ENCODE results near the gene PTPRU. TPM values are rescaled to one million over a fixed set of nuclear protein-coding genes. Genes with fewer than 3 reads are reported as not detected.
"Not testable (repeated sequence)": the region's sequence is repeated elsewhere in the genome, so short reads cannot be mapped to it uniquely, and the experiment has no call there.

The PTPRU gene
- total RNA-seq, 2 experiments from 2014 or later: 0.16 to 0.56 TPM

- CTCF ChIA-PET: no interaction called here
Measured at GRCh38 chr1:29310616-29311180, 74.4 kb downstream of the PTPRU start.

GRCh38 chr1:29311352-29312030 is 75.2 kb downstream of the PTPRU start:
- POLR2A ChIA-PET: no interaction called here
- no peak for DNase-seq
- Mint-ChIP-seq H3K36me3 (ENCODE audit: low read depth) (no peaks in the 10 kb centered on the region), H3K4me3 (no peak overlapping the region), H3K4me1 (ENCODE audit: low read depth) (no peaks in the 10 kb centered on the region), H3K27me3 (no peaks in the 10 kb centered on the region), H3K9me3 (no peaks in the 10 kb centered on the region), H3K27ac (no peak overlapping the region)
- ATAC-seq (ENCODE audit: poor library complexity): no peak
- no peaks in the 10 kb centered on the region for H3K4me1 ChIP-seq (ENCODE audit: insufficient read depth, low read length)
- no peak for TF ChIP-seq CTCF (IDR thresholded peaks at IDR 0.05)
- CTCF ChIA-PET: no interaction called here
- no peaks in the 10 kb centered on the region for H3K27me3 ChIP-seq (ENCODE audit: control insufficient read depth in 1 of 2, insufficient read depth in 2 of 2, low read length in 2 of 2)
- no peak overlapping the region for H3K4me3 ChIP-seq (ENCODE audit: low read length)
- intact Hi-C loops (cut with DNase I, micrococcal nuclease): no loop called here
- H3K27ac ChIP-seq (ENCODE audit: low read depth in 1 of 2, low read length in 2 of 2): no peak overlapping the region
- H3K9me3 ChIP-seq (ENCODE audit: control insufficient read depth in 1 of 2, insufficient read depth in 1 of 2, low read length in 2 of 2): no peaks in the 10 kb centered on the region
- H3K36me3 ChIP-seq (ENCODE audit: insufficient read depth, low read length): no peaks in the 10 kb centered on the region

More at GRCh38 chr1:29310616-29311180, 74.4 kb downstream of the PTPRU start:
- no peak overlapping the region for H3K4me3 Mint-ChIP-seq
- no peaks in the 10 kb centered on the region for H3K36me3 ChIP-seq (ENCODE audit: insufficient read depth, low read length)
- H3K4me1 ChIP-seq (ENCODE audit: insufficient read depth, low read length): no peaks in the 10 kb centered on the region
- no peaks in the 10 kb centered on the region for H3K36me3 Mint-ChIP-seq (ENCODE audit: low read depth)
- no peaks in the 10 kb centered on the region for H3K27me3 Mint-ChIP-seq
- POLR2A ChIA-PET: no interaction called here
- no peaks in the 10 kb centered on the region for H3K27me3 ChIP-seq (ENCODE audit: control insufficient read depth in 1 of 2, insufficient read depth in 2 of 2, low read length in 2 of 2)
- no peak overlapping the region for H3K27ac ChIP-seq (ENCODE audit: low read depth in 1 of 2, low read length in 2 of 2)
- H3K27ac Mint-ChIP-seq: no peak overlapping the region
- H3K4me3 ChIP-seq (ENCODE audit: low read length): no peak overlapping the region
- TF ChIP-seq CTCF (IDR thresholded peaks at IDR 0.05): no peak
- H3K9me3 ChIP-seq (ENCODE audit: control insufficient read depth in 1 of 2, insufficient read depth in 1 of 2, low read length in 2 of 2): no peaks in the 10 kb centered on the region
- no peaks in the 10 kb centered on the region for H3K4me1 Mint-ChIP-seq (ENCODE audit: low read depth)
- DNase-seq: no peak
- ATAC-seq (ENCODE audit: poor library complexity): no peak
- intact Hi-C loops (cut with DNase I, micrococcal nuclease): no loop called here
- H3K9me3 Mint-ChIP-seq: no peaks in the 10 kb centered on the region

GRCh38 chr1:29312469-29313461 is 76.4 kb downstream of the PTPRU start:
- DNase-seq: no peak
- Histone ChIP-seq H3K27ac (ENCODE audit: low read depth in 1 of 2, low read length in 2 of 2) (no peak overlapping the region), H3K4me1 (ENCODE audit: insufficient read depth, low read length) (no peaks in the 10 kb centered on the region), H3K27me3 (ENCODE audit: control insufficient read depth in 1 of 2, insufficient read depth in 2 of 2, low read length in 2 of 2) (no peaks in the 10 kb centered on the region), H3K9me3 (ENCODE audit: control insufficient read depth in 1 of 2, insufficient read depth in 1 of 2, low read length in 2 of 2) (no peaks in the 10 kb centered on the region), H3K4me3 (ENCODE audit: low read length) (no peak overlapping the region), H3K36me3 (ENCODE audit: insufficient read depth, low read length) (no peaks in the 10 kb centered on the region)
- no peak for ATAC-seq (ENCODE audit: poor library complexity)
- H3K27ac Mint-ChIP-seq: no peak overlapping the region
- ChIA-PET POLR2A (no interaction called here), CTCF (no interaction called here)
- no peak overlapping the region for H3K4me3 Mint-ChIP-seq
- H3K36me3 Mint-ChIP-seq (ENCODE audit: low read depth): no peaks in the 10 kb centered on the region
- no peaks in the 10 kb centered on the region for H3K27me3 Mint-ChIP-seq
- intact Hi-C loops (cut with DNase I, micrococcal nuclease): no loop called here
- TF ChIP-seq CTCF (IDR thresholded peaks at IDR 0.05): no peak
- no peaks in the 10 kb centered on the region for H3K9me3 Mint-ChIP-seq
- no peaks in the 10 kb centered on the region for H3K4me1 Mint-ChIP-seq (ENCODE audit: low read depth)

- intact Hi-C loops (cut with DNase I, micrococcal nuclease); CTCF ChIA-PET: not testable (repeated sequence)
Measured at GRCh38 chr1:29314685-29315084, 78.4 kb downstream of the PTPRU start.

More at GRCh38 chr1:29314685-29315084, 78.4 kb downstream of the PTPRU start:
- H3K36me3 ChIP-seq (ENCODE audit: insufficient read depth, low read length); H3K36me3 Mint-ChIP-seq (ENCODE audit: low read depth); H3K9me3 Mint-ChIP-seq; H3K4me3 ChIP-seq (ENCODE audit: low read length); H3K4me1 ChIP-seq (ENCODE audit: insufficient read depth, low read length); H3K4me1 Mint-ChIP-seq (ENCODE audit: low read depth); ATAC-seq (ENCODE audit: poor library complexity); DNase-seq; H3K27ac Mint-ChIP-seq; H3K9me3 ChIP-seq (ENCODE audit: control insufficient read depth in 1 of 2, insufficient read depth in 1 of 2, low read length in 2 of 2); H3K27me3 ChIP-seq (ENCODE audit: control insufficient read depth in 1 of 2, insufficient read depth in 2 of 2, low read length in 2 of 2); H3K4me3 Mint-ChIP-seq; H3K27ac ChIP-seq (ENCODE audit: low read depth in 1 of 2, low read length in 2 of 2); H3K27me3 Mint-ChIP-seq; POLR2A ChIA-PET: not testable (repeated sequence)

All from CD4-positive, alpha-beta T cell (primary cell).